AG04449 (cell line): ENCODE results near the gene MMP15.
"Not testable (repeated sequence)": the region's sequence is repeated elsewhere in the genome, so short reads cannot be mapped to it uniquely, and the experiment has no call there.

Source experiments
- CTCF ChIA-PET: fragments of 350-600 bp; formaldehyde crosslinking; extraction: SDS; loops from one replicate; lab custom pipeline; 2021; ENCODE audit warnings: antibody characterized with exemption; lab: Yijun Ruan, JAX
- POLR2A ChIA-PET: fragments of 400-600, 350-600 bp; formaldehyde crosslinking; extraction: SDS; loops from one replicate; lab custom pipeline; 2020; ENCODE audit warnings: antibody characterized with exemption, inconsistent platforms; lab: Yijun Ruan, JAX
- DNase-seq: peaks from one replicate; pipeline ENCODE4 v3.0.0-alpha.2; 2010; ENCODE audit warnings: low read depth, low spot score
- H3K4me3 ChIP-seq: 2 replicates; pipeline ENCODE4 v1.5.1; 2011; ENCODE audit warnings: low read depth, mild to moderate bottlenecking, control low read depth, low read length
- TF ChIP-seq, protein P1 (sequence below): IDR thresholded peaks from one replicate; pipeline ENCODE4 v1.5.1; 2011; ENCODE audit warnings: mild to moderate bottlenecking, moderate library complexity, low read length, control low read depth, inconsistent platforms; ENCODE audit not compliant: insufficient read depth; ENCODE audit errors: missing control alignments

MMP15 gene

DNA sequence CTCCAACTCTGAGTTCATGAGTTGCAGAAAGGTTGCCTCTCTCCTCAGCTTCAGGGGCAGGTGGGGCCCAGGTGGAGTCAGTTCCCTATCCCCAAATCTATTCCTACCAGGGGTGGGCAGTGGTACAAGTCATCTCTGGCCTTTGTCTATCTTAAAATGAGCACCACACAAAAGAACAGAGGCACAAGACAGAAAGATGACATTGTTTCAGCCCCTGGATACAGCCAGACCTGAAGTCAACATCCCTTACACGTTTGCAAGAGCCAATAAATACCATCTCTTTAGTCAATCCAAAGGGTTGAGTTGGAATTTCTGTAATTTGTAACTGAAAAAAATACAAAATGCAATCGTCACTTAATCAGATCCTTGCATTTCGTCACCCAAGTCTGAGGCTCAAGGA is 32.2 kb downstream of the MMP15 start:
- ChIA-PET CTCF (interaction anchor here (0.7 kb wide), 1 partner anchor 12 kb away, joined by 3 read pairs; no protein-coding TSS in a partner anchor), POLR2A (no interaction called here)
- TF ChIP-seq, protein P1, sequence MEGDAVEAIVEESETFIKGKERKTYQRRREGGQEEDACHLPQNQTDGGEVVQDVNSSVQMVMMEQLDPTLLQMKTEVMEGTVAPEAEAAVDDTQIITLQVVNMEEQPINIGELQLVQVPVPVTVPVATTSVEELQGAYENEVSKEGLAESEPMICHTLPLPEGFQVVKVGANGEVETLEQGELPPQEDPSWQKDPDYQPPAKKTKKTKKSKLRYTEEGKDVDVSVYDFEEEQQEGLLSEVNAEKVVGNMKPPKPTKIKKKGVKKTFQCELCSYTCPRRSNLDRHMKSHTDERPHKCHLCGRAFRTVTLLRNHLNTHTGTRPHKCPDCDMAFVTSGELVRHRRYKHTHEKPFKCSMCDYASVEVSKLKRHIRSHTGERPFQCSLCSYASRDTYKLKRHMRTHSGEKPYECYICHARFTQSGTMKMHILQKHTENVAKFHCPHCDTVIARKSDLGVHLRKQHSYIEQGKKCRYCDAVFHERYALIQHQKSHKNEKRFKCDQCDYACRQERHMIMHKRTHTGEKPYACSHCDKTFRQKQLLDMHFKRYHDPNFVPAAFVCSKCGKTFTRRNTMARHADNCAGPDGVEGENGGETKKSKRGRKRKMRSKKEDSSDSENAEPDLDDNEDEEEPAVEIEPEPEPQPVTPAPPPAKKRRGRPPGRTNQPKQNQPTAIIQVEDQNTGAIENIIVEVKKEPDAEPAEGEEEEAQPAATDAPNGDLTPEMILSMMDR, result no peak
- no peak overlapping the region for H3K4me3 ChIP-seq
- DNase-seq, result no peak

DNA sequence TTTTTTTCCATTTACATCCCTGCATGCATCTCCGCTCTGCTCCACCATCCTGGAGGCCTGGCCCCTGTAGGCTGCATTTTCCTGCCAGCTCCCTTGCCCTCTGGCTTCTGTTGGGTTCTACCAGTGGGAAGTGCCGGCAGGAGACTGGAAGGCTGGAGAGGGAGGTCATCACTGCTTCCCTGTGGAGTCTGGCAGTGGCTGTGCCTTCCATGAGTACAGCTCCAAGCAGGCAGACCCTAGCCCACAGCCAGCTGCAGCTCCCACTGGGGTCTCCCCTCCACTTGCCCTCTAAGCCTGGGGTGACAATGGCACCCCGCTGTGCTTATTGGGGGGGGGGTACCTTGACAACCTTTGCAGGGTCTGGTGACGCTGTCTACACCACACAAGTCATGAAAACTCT is 37.3 kb downstream of the MMP15 start:
- H3K4me3 ChIP-seq, result no peak overlapping the region
- CTCF ChIA-PET, result no interaction called here
- TF ChIP-seq, protein P1, result no peak
- POLR2A ChIA-PET, result no interaction called here
- DNase-seq, result no peak

DNA sequence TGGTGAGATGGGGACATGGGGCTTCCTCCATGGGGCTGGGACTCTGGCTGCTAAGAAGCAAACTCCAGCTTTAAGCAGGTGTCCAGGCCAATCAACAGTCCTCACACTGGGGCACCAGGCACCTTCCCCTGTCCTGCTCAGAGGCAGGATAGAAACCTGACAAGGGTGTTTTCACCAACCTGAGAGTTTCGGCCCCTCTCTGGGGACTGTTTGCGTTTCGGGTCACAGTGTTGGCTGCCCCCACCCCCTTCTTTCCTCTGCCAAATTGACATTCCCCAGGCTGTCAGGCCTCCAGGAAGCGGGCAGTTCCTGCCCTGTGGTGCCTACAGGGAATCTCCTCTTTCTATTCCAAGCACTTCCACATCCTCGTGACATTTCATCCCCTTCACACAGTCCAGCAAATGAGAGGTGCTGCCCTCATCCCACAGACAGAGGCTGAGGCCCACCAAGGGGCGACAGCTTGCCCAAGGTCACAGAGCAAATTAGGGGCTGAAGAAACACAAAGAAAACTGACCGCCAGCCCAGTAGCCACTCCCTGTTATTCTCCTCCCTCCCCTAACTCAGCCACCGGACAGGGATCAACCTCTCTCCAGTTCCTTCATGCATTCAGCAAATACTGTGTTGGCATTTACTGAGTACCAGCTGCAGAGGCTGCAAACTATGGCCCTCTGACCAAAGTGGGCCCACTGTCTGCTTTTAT is 38.0 kb downstream of the MMP15 start:
- ChIA-PET CTCF (interaction anchor here (0.7 kb wide), 1 partner anchor 14 kb away, joined by 3 read pairs; no protein-coding TSS in a partner anchor), POLR2A (no interaction called here)
- TF ChIP-seq, protein P1, result no peak
- no peak for DNase-seq
- no peak overlapping the region for H3K4me3 ChIP-seq

DNA sequence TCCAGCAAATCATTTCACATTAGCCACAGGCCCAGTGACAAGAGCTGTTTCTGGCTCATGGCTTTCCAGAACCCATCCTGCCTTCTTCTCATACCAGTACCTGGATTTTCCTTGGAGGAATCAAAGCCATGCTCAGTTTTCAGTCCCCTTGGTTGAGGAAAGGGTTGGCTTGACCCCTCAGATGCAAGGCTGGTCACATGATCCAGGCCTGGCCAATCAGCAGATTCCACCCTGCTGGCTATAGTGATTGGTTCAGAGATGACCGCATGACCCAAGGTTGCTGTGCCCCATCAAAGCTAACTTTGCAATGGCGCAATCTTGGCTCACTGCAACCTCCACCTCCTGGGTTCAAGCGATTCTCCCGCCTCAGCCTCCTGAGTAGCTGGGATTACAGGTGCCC is 45.0 kb downstream of the MMP15 start:
- ChIA-PET CTCF (no interaction called here), POLR2A (no interaction called here)

DNA sequence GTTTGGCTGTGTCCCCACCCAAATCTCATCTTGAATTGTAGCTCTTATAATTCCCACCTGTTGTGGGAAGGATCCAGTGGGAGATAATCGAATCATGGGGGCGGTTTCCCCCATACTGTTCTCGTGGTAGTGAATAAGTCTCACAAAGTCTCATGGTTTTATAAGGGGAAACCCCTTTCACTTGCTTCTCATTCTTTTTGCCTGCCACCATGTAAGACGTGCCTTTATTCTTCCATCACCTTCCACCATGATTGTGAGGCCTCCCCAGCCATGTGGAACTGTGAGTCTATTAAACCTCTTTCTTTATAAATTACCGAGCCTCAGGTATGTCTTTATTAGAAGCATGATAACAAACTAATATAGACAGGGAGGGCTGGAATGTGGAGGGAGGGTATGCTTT is 46.6 kb downstream of the MMP15 start:
- H3K4me3 ChIP-seq, DNase-seq, CTCF ChIA-PET, POLR2A ChIA-PET: not testable (repeated sequence)

More for the DNA sequence above, 45.0 kb downstream of the MMP15 start:
- DNase-seq, result no peak
- TF ChIP-seq, protein P1, result no peak
- no peak overlapping the region for H3K4me3 ChIP-seq

DNA sequence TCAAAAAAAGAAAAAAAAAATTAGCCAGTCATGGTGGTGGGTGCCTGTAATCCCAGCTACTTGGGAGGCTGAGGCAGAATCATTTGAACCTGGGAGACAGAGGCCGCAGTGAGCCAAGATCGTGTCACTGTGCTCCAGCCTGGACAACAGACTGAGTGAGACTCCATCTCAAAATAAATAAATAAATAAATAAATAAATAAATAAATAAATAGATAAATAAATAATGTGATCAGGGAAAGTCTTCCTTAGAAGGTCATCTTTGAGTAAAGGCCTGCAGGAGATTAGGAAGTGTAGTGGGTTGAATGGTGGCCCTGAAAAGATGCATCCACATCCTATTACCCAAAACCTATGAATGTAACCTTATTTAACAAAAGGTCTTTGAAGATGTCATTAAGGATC is 47.5 kb downstream of the MMP15 start:
- CTCF ChIA-PET, POLR2A ChIA-PET, DNase-seq, H3K4me3 ChIP-seq: not testable (repeated sequence)

DNA sequence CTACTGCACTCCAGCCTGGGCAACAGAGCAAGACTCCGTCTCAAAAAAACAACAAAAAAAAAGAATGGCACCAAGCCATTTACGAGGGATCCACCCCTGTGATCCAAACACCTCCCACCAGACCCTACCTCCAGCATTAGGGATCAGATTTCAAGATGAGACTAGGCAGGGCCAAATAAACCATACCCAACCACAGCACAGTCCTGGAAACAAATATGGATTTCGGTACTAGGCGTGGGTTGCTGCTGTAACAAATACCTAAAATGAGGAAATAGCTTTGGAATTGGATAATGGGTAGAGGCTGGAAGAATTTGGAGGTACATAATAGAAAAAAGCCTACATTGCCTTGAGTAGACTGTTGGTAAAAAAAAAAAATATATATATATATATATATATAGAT is 49.1 kb downstream of the MMP15 start:
- TF ChIP-seq, protein P1, result no peak
- ChIA-PET CTCF (no interaction called here), POLR2A (no interaction called here)
- no peak for DNase-seq
- no peak overlapping the region for H3K4me3 ChIP-seq
